HUDEP-2 (cell line): ENCODE data around the gene HBG2.
"Not testable (repeated sequence)": the region's sequence is repeated elsewhere in the genome, so short reads cannot be mapped to it uniquely, and the experiment has no call there.

ENCODE experiments used
- DNase-seq, 76 experiments: peaks; one replicate each; lab custom pipeline; 2025; ENCODE audit not compliant: unreplicated experiment in 76 of 76; lab: John Stamatoyannopoulos, UW

Gene HBG2

GRCh38 chr11:5254646-5255413 is at the start of gene HBG2:
Gene HBG2 (minus strand): TSS chr11:5254781. CDS start chr11:5254728, 53 bp downstream.
- DNase-seq, result not testable (repeated sequence)

- no peak for DNase-seq
Measured at GRCh38 chr11:5304046-5304445, 49.5 kb upstream of the HBG2 start.

DNA sequence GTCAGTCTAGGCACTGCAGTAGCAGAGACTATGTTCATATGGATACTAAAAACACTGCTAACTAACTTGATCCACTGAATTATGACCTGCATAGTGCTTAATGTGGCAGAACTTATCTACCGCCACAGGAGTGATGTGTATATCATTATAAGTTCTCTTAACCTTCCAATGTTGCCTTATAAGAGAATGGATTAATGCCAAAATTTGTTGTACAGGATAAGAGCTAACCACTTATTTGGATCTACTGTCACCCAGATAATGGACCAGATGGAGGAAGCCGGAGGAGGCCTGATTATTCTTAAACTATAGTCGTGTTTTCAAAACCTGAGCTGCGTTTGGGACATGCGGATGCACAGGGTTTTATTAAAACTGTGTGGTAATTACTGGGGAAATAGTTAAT is 49.0 kb upstream of the HBG2 start:
- DNase-seq, result peak in 35 of 76 experiments; percentile 9 to 93 (median 64)

GRCh38 chr11:5301846-5302245 is 47.3 kb upstream of the HBG2 start, which contains the start of gene OR51B4:
Gene OR51B4 (minus strand): TSS chr11:5301946. CDS start chr11:5301946, 0 bp downstream.
- no peak for DNase-seq

- DNase-seq, result no peak
Measured at GRCh38 chr11:5300251-5300650, 45.7 kb upstream of the HBG2 start.

DNA sequence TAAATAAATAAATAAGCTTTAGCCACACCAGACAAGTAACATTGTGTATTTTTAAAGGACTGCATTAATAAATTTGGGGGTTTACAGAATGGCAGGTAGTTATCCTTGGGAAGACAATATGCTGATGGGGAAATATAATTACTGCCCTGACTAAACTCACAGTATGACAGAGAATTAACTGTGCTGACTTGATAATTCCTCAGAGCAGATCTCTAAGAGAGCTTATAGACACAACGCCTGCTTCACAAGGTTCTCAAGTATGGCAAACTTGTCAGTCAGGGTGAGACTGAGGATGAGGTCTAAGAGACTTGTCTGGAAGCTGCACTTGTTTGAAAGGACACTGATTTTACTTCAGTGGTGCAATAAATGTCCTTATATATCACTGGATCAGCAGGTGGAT is 43.9 kb upstream of the HBG2 start:
- DNase-seq, result no peak

DNA sequence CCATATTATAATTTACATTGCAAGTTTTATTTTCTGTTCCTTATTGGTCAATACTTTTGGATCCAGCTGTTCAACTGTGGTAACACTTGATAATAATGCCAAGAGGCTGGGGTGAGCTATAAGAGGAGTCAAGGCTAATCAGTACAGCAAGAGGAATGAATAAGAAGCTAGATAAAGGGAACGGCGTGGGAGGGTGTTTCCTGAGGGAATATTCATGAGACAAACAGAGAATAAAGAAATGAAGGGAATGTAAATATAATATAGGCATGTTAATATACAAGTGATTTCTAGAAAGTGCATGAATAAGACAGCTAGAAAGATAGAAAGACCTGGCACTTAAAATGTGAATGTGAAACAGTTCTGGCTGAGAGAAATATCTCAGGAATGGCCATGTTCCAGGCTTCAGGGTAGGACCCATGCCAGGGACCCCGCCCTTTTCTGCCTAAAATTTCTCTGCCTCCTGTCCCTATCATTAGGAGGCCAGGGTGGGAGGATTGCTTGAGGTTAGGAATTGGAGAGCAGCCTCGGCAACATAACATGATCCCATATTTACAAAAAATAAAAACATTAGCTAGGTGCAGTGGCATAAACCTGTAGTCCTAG is 43.2 kb upstream of the HBG2 start:
- DNase-seq, result peak in 34 of 76 experiments; percentile 1 to 74 (median 34)

- DNase-seq, result not testable (repeated sequence)
Measured at GRCh38 chr11:5294342-5294995, 39.9 kb upstream of the HBG2 start.

DNA sequence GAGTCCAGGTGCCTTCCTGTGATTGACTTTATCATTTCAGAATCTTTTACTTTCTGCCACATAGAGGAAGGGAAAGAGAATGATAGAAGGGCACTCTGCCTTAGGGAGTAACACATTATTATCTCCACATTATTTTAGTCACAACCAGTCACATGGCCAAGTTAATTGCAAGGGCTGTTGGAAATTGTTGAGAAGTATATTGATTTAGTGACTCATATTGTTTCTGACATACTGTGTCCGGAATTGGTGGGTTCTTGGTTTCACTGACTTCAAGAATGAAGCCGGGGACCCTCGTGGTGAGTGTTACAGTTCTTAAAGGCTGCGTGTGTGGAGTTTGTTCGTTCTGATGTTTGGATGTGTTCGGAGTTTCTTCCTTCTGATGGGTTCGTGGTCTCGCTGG is 38.4 kb upstream of the HBG2 start:
- no peak for DNase-seq

DNA sequence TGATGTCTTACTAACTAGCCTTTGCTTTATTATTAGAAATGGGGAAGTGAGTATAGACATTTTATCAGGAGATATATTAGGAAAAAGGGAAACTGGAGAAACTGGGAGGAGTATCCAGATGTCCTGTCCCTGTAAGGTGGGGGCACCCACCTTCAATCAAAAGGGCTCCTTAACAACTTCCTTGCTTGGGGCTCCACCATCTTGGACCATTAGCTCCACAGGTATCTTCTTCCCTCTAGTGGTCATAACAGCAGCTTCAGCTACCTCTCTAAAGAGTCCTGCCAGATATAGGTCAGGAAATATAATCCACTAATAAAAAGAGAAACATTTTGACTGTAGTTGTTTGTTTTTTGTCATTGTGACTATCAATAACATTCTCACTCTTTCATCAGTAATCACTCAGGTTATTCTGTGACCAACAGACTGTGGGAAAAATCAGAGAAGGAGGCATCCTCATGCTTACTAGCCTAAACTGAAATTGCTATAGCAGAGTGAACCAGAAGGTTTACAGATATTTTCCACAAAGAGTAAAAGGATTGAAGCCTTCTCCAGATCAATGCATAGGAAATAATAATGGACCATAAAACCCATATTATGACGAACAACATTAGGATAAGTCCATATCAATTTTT is 36.7 kb upstream of the HBG2 start:
- DNase-seq, result peak in 48 of 76 experiments; percentile 8 to 80 (median 36)

DNA sequence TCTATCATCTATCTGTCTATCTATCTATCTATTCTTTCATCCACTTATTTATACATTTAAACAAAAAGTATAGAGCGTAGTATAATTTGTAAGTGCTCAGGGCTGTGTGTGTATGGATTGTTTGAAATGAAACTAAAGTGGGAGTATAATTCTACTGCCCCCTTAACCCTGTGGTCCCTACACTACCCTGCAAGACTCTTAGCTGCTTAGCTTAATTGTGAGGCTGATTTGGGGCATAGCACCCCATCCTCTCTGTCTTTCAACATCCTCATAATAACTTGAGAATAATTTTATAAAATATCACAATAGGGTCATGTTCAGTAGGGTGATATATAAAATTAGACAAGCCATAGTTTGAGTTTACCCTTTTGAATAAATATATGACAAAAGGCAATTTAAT is 35.5 kb upstream of the HBG2 start:
- no peak for DNase-seq

- no peak for DNase-seq
Measured at GRCh38 chr11:5289696-5290095, 35.1 kb upstream of the HBG2 start.

DNA sequence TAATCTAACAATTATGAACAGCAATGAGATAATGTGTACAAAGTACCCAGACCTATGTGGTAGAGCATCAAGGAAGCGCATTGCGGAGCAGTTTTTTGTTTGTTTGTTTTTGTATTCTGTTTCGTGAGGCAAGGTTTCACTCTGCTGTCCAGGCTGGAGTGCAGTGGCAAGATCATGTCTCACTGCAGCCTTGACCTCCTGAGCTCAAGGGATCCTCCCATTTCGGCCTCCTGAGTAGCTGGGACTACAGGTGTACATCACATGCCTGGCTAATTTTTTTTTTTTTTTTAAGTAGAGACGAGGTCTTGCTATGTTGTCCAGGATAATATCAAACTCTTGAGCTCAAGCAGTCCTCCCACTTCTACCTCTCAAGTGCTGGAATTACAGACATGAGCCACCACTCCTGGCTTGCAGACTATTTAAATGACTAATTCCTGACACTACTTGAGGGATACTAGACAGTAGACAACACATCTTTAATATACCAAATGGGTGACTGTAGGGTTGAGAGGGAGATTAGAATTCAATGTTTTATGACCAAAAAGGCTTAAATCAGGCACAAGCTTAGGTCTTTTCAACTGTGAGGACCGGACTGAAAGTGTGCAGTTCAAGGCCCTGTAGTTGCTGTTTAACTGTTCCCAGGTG is 34.4 kb upstream of the HBG2 start:
- peak in 2 of 76 experiments; percentile 34 to 36 for DNase-seq

- peak in 71 of 76 experiments; percentile 37 to 97 (median 89) for DNase-seq
Measured at GRCh38 chr11:5288108-5288905, 33.7 kb upstream of the HBG2 start.

- no peak for DNase-seq
Measured at GRCh38 chr11:5286901-5287300, 32.3 kb upstream of the HBG2 start.

DNA sequence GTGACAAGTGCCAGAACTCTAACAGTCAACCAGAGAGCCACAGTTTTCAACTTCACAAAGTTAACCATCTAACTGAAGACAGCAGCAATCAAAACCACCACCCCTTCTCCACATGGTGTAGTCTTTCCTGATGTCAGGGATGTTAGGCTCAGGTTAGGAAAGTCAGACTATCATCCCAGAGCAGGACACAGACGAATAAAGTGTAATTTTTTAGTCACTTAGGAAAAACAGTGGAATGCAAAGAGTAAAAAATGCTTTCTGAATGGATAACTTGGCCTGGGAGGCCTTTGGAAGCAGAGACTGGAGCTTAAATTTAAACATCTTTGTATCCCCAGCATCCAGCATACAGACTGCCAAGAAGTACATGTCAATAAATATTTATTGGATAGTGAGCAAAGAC is 31.8 kb upstream of the HBG2 start:
- no peak for DNase-seq

DNA sequence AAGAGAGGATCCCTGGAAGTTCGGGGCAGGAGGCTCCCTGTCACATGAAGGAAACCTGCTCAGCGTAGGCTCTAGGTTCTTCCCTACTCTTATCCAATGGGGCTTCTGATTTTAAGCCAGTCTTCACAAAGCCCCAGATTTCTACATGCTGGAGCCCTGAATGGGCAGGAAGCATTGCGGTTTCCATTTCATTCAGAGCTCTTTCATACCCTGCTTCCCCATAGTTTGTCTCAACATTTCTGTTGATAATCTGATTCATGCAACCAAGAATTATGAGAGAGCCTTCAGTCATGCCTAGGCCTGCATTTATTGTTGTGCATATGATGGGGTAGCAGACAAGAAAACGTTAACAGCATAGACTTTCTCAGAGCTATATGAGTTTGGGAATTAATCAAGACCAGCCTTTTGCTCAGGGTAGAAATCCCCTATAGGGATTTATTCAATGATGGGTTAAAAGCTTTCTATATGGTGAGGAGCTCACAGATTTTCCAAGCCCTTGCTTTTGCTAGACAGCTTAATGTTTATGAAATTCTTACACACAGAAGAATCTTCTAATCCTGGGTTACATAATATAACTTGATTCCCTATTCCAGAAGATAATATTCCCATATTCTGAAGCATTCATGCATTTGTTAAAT is 31.2 kb upstream of the HBG2 start:
- peak in 1 of 76 experiments; percentile 31 for DNase-seq

DNA sequence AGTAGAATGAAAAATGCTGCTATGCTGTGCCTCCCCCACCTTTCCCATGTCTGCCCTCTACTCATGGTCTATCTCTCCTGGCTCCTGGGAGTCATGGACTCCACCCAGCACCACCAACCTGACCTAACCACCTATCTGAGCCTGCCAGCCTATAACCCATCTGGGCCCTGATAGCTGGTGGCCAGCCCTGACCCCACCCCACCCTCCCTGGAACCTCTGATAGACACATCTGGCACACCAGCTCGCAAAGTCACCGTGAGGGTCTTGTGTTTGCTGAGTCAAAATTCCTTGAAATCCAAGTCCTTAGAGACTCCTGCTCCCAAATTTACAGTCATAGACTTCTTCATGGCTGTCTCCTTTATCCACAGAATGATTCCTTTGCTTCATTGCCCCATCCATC is 30.1 kb upstream of the HBG2 start:
- peak in 70 of 76 experiments; percentile 55 to 98 (median 90) for DNase-seq

GRCh38 chr11:5283882-5284281 is 29.3 kb upstream of the HBG2 start:
- no peak for DNase-seq
